WERI-Rb-1 (cell line): Measurements from ENCODE around the gene CMIP.

ENCODE experiments used
- DNase-seq: peaks from one replicate; pipeline ENCODE4 v3.0.0-alpha.2; 2020
- H3K27ac ChIP-seq: fragments of 250-450 bp; sonication (Bioruptor Pico); 2 replicates; pipeline ENCODE4 v1.5.1; 2020; ENCODE audit warnings: mild to moderate bottlenecking, moderate library complexity
- H3K27me3 ChIP-seq: fragments of 250-450 bp; sonication (Bioruptor Pico); 2 replicates; pipeline ENCODE4 v1.5.1; 2021; ENCODE audit warnings: mild to moderate bottlenecking, low read depth, moderate library complexity; ENCODE audit not compliant: insufficient read depth, severe bottlenecking
- H3K36me3 ChIP-seq: fragments of 250-450 bp; sonication (Bioruptor Pico); 2 replicates; pipeline ENCODE4 v1.5.1; 2020; ENCODE audit warnings: mild to moderate bottlenecking, moderate library complexity
- H3K4me3 ChIP-seq: 2 replicates; pipeline ENCODE4 v1.5.1; 2011; ENCODE audit warnings: low read depth, mild to moderate bottlenecking, control low read depth, low read length
- H3K9me3 ChIP-seq: fragments of 250-450 bp; sonication (Bioruptor Pico); 2 replicates; pipeline ENCODE4 v1.5.1; 2021; ENCODE audit warnings: mild to moderate bottlenecking, moderate library complexity; ENCODE audit not compliant: severe bottlenecking
- CTCF ChIP-seq: IDR thresholded peaks from 2 replicates; pipeline ENCODE4 v1.5.1; 2011; ENCODE audit warnings: low read depth, mild to moderate bottlenecking, control low read depth, inconsistent platforms, low read length

The CMIP gene

DNA sequence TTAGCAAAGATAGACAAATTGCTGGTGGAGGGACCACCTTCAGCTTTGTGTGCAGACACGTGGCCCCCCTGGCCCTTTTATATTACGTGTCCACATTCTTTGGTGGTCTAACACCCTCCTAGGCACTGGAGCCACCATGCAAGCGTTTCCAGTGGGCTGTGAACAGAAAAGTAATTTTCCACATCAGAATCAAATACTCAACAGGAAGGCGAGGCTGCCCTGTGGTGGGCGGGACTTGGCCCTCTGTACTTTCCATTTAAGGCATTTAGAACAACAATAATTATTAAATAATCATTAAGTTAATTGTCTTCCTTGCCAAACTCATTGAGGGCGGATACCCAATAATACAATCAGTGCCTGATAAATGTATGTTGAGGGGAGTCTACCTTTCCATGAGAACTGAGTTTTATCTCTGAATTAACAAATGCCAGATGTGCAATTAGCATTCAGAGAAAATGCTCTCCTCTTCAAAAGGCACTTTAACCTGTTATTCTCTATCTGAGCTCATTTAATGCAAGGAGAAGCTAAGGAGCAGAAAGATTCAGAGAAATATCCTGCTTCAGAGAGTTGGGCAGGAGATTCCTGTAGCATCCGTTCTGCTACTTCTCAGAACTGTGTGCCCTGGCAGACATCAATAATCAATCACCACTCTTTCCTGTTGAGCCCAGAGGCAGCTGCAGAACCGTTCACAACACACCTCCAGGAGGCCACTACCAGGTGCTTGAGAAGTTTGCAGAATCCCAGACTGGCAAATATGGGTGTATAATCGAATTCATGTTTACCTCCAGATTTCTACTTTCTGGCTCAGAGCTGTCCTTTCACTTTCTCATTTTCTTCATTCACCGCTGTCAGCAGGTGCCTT is 109.4 kb downstream of the CMIP start:
- no peak for DNase-seq
- H3K36me3 ChIP-seq, result no peaks in the 10 kb centered on the region
- no peak for TF ChIP-seq CTCF
- no peak overlapping the region for H3K27ac ChIP-seq
- H3K4me3 ChIP-seq, result no peak overlapping the region
- no peaks in the 10 kb centered on the region for H3K9me3 ChIP-seq
- H3K27me3 ChIP-seq, result no peaks in the 10 kb centered on the region

DNA sequence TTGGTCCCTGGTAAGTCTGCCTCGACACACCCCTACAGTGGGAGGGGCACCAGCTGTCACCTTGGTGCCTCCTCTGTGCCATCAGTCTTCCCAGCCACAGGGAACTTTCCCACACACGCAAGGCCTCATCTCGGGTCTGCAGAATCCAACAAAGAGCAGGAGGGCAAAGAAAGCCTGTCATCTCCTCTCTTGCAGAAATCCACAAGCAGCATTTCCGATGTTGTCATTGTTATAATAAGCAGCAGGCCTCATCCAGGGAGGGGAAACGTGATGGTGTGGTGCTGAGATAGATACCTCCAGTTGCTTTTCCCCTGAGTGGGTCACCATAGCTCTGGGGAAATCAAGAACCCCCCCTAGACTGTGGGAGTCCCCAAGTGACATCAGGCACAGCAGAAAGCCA is 110.4 kb downstream of the CMIP start:
- H3K36me3 ChIP-seq, result no peaks in the 10 kb centered on the region
- no peaks in the 10 kb centered on the region for H3K9me3 ChIP-seq
- H3K4me3 ChIP-seq, result no peak overlapping the region
- TF ChIP-seq CTCF, result no peak
- H3K27ac ChIP-seq, result no peak overlapping the region
- H3K27me3 ChIP-seq, result no peaks in the 10 kb centered on the region
- DNase-seq, result no peak

GRCh38 chr16:81555660-81556059 is 111.1 kb downstream of the CMIP start:
- no peak for DNase-seq
- H3K27ac ChIP-seq, result no peak overlapping the region
- H3K27me3 ChIP-seq, result no peaks in the 10 kb centered on the region
- H3K36me3 ChIP-seq, result no peaks in the 10 kb centered on the region
- no peak for TF ChIP-seq CTCF
- H3K9me3 ChIP-seq, result no peaks in the 10 kb centered on the region
- no peak overlapping the region for H3K4me3 ChIP-seq

DNA sequence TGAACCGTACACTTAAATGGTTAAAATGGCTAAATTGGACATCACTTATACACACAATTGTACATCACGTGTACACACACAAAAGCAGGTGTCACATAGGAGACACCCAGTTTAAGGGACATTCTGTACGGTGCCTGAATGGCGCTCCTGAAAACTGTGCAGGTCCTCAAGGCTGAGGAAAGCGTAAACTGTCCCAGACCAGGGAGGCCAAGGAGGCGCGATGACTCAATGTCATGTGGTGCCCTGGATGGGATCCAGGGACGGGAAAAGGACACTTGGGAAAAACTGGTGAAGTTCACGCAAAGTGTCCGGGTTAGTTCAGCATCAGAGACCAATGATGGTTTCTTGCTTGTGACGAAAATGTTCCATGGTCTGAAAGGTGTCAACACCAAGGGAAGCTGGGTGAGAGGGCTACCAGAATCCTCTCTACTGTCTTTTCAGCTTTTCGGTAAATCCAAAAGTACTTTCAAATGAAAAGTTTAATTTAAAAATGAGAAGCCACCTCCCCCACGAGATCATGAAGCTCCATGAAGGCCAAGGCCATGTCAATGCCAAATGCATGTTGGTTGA is 112.2 kb downstream of the CMIP start:
- Histone ChIP-seq H3K4me3 (no peak overlapping the region), H3K27me3 (no peaks in the 10 kb centered on the region), H3K36me3 (no peaks in the 10 kb centered on the region), H3K27ac (no peak overlapping the region), H3K9me3 (no peaks in the 10 kb centered on the region)
- TF ChIP-seq CTCF, result no peak
- DNase-seq, result no peak

DNA sequence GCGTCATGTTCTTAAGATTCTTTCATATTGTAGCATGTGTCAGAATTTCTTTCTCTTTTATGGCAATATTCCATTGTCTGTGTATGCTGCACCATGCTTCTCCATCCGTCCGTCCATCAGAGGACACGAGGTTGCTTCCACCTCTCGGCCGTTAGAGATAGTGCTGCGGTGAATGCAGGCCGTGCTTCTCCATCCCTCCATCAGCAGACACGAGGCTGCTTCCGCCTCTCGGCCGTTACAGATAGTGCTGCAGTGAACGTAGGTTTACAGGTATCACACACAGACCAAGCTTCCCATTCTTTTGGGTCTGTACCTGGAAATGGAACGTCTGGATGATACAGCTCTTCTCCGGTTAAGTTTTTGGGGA is 113.5 kb downstream of the CMIP start:
- Histone ChIP-seq H3K9me3 (no peaks in the 10 kb centered on the region), H3K27ac (no peak overlapping the region), H3K4me3 (no peak overlapping the region), H3K27me3 (no peaks in the 10 kb centered on the region), H3K36me3 (no peaks in the 10 kb centered on the region)
- no peak for DNase-seq
- TF ChIP-seq CTCF, result no peak
